K562 (cell line): ENCODE data around the gene WWOX. TPM values are rescaled to one million over a fixed set of nuclear protein-coding genes. Genes with fewer than 3 reads are reported as not detected.

Experiments used
- AFF4 ChIP-seq: sonication (generic); formaldehyde crosslinking; IDR thresholded peaks from 2 replicates; pipeline ENCODE4 v1.8.0; 2023; ENCODE audit warnings: mild to moderate bottlenecking, missing genetic modification reagents
- ARID3A ChIP-seq: IDR thresholded peaks from 2 replicates; pipeline ENCODE4 v1.6.1; 2012; ENCODE audit warnings: low read depth, low read length, improper control_type of control experiment, borderline replicate concordance
- CHD4 ChIP-seq: fragments of 200-600 bp; sonication (generic); IDR thresholded peaks from 3 replicates; pipeline ENCODE4 v1.6.1; 2012; ENCODE audit warnings: low read depth, mild to moderate bottlenecking, mixed read lengths, low read length, inconsistent platforms; ENCODE audit not compliant: insufficient read depth, insufficient replicate concordance, poor library complexity, severe bottlenecking
- CREM ChIP-seq: IDR thresholded peaks from 2 replicates; pipeline ENCODE4 v1.6.1; 2014; ENCODE audit warnings: antibody characterized with exemption, low read depth
- CTBP1 ChIP-seq: fragments of 450-650 bp; IDR thresholded peaks from 2 replicates; pipeline ENCODE4 v1.6.1; 2016; ENCODE audit warnings: borderline replicate concordance
- CTCFL ChIP-seq: IDR thresholded peaks from 2 replicates; pipeline ENCODE4 v1.6.1; 2011; ENCODE audit warnings: borderline replicate concordance, low read depth, mild to moderate bottlenecking, moderate library complexity, low read length; ENCODE audit not compliant: insufficient read depth, poor library complexity, severe bottlenecking
- E4F1 ChIP-seq: fragments of 250-450 bp; sonication (Bioruptor Pico); IDR thresholded peaks from 2 replicates; pipeline ENCODE4 v1.5.0; 2021; ENCODE audit warnings: mild to moderate bottlenecking, borderline replicate concordance
- FOXM1 ChIP-seq, 2 experiments: fragments of 450-650 bp in 1 of 2; sonication (generic) in 1 of 2; formaldehyde crosslinking in 1 of 2; IDR thresholded peaks; 2 replicates each; pipeline versions ENCODE4 v1.6.1 to v1.9.0; 2017 to 2022; ENCODE audit warnings: low read depth in 2 of 2, mild to moderate bottlenecking in 2 of 2, missing genetic modification reagents in 1 of 2, moderate library complexity in 1 of 2
- GABPA ChIP-seq: fragments of 200-800 bp; sonication (Bioruptor generic); conservative IDR thresholded peaks from 2 replicates; pipeline ENCODE4 v1.6.1; 2016; ENCODE audit warnings: low read depth, missing genetic modification characterization, missing compliant biosample characterization
- GTF3C2 ChIP-seq: IDR thresholded peaks from 3 replicates; pipeline ENCODE4 v1.6.1; 2011; ENCODE audit warnings: borderline replicate concordance, mild to moderate bottlenecking, moderate library complexity; ENCODE audit not compliant: insufficient read length; ENCODE audit errors: extremely low read depth
- KAT7 ChIP-seq: sonication (generic); formaldehyde crosslinking; IDR thresholded peaks from 2 replicates; pipeline ENCODE4 v1.8.0; 2022; ENCODE audit warnings: missing genetic modification reagents, mild to moderate bottlenecking, borderline replicate concordance
- MBD2 ChIP-seq: sonication (generic); IDR thresholded peaks from 2 replicates; pipeline ENCODE4 v1.6.1; 2016; ENCODE audit warnings: low read depth, borderline replicate concordance
- polyA plus RNA-seq, 8 experiments: library from polyadenylated mRNA; depleted of rRNA in 4 of 8; stranded (reverse) in 5 of 8; unstranded in 3 of 8; fragments of >200 nt; fragmentation: Nextera tagmentation in 2 of 8; fragmentation: Illumina TruSeq in 1 of 8; extraction: Ambion mirVana in 2 of 8; extraction: Trizol in 1 of 8; gene quantifications; 2 replicates each; pipeline versions ENCODE4 v1.2.1 to v1.2.3, GENCODE V29; 2011 to 2014; ENCODE audit warnings: inconsistent platforms in 1 of 8, missing spikeins in 1 of 8
- total RNA-seq, 7 experiments: library from RNA; depleted of rRNA in 6 of 7; stranded (reverse); fragments of >200 nt in 6 of 7; fragmentation: Illumina TruSeq in 2 of 7; extraction: Trizol in 2 of 7; gene quantifications; 2 replicates each; pipeline versions ENCODE4 v1.2.1 to v1.2.3, GENCODE V29; 2011 to 2021; ENCODE audit warnings: low replicate concordance in 1 of 7

WWOX gene
- total and polyA plus RNA-seq, 9 of the 15 experiments (the other 6 are each of a cell fraction or from before 2014, with no cell fraction given): 1.6 to 22.7 (median 8.1) TPM

- no peak for TF ChIP-seq GTF3C2
- no peak for TF ChIP-seq AFF4 (CRISPR knock-in tag)
- TF ChIP-seq CHD4: no peak
- TF ChIP-seq CREM: 0 out of 2 replicates have a peak, but pooled peaks have one; percentile 25
- TF ChIP-seq FOXM1 (IDR thresholded peaks at IDR 0.05; ENCODE audit: low read depth): no peak
- TF ChIP-seq FOXM1 (CRISPR knock-in tag; IDR thresholded peaks at IDR 0.05; ENCODE audit: low read depth): no peak
- TF ChIP-seq MBD2: no peak
- peak; percentile 79 for TF ChIP-seq CTBP1
- no peak for TF ChIP-seq E4F1 (CRISPR knock-in tag)
- no peak for TF ChIP-seq GABPA (tag)
- TF ChIP-seq CTCFL: no peak
- no peak for TF ChIP-seq KAT7 (CRISPR knock-in tag)
- TF ChIP-seq ARID3A: no peak
These were observed 692.5 kb downstream of the WWOX start (continued) for GRCh38 chr16:78791926-78792325.
